Neural progenitor cell (in vitro differentiated cells): ENCODE measurements around the gene HIGD2A.

ENCODE experiments used
- CTCF ChIP-seq: fragments of 200-600 bp; sonication (generic); IDR thresholded peaks from 2 replicates; pipeline ENCODE4 v1.5.1; 2017; ENCODE audit warnings: antibody characterized with exemption, mild to moderate bottlenecking
- EZH2 ChIP-seq: fragments of 200-600 bp; sonication (generic); IDR thresholded peaks from 2 replicates; pipeline ENCODE4 v1.6.1; 2017; ENCODE audit warnings: antibody characterized with exemption, mild to moderate bottlenecking, moderate library complexity
- EZH2phosphoT487 ChIP-seq: fragments of 200-600 bp; sonication (generic); IDR thresholded peaks from 2 replicates; pipeline ENCODE4 v1.6.1; 2017; ENCODE audit warnings: antibody characterized with exemption

DNA sequence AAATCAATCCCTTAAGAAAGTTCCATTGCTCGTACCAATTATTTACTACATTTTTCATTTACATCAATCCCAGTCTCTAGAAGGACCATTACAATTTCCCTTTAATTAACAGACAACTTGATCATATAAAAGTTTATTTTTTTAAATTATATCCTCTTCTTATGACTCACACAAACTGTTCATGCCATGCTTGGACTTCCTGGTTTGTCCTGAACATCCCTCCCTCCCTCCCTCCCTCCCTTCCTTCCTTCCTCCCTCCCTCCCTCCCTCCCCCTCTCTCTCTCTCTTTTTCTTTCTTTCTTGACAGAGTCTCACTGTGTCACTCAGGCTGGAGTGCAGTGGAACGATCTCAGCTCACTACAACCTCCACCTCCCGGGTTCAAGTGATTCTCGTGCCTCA lies 39.4 kb downstream of the HIGD2A start:
- TF ChIP-seq CTCF: no peak
- TF ChIP-seq EZH2phosphoT487: no peak
- TF ChIP-seq EZH2: no peak
